ENCODE data around the gene LYRM7.

DNA sequence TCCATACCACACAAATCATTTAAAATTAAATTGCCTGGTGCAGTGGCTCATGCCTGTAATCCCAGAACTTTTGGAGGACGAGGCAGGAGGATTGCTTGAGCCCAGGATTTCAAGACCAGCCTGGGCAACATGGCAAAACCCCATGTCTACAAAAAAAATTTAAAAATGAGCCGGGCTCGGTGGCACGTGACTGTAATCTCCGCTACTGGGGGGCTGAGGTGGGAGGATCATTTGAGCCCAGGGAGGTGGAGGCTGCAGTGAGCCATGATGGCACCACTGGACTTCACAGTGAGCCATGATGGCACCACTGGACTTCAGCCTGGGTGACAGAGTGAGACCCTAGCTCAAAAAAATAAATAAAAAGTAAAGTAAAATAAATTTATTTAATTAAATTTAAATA is 40.9 kb downstream of the LYRM7 start:
- TF ChIP-seq, protein P1, sequence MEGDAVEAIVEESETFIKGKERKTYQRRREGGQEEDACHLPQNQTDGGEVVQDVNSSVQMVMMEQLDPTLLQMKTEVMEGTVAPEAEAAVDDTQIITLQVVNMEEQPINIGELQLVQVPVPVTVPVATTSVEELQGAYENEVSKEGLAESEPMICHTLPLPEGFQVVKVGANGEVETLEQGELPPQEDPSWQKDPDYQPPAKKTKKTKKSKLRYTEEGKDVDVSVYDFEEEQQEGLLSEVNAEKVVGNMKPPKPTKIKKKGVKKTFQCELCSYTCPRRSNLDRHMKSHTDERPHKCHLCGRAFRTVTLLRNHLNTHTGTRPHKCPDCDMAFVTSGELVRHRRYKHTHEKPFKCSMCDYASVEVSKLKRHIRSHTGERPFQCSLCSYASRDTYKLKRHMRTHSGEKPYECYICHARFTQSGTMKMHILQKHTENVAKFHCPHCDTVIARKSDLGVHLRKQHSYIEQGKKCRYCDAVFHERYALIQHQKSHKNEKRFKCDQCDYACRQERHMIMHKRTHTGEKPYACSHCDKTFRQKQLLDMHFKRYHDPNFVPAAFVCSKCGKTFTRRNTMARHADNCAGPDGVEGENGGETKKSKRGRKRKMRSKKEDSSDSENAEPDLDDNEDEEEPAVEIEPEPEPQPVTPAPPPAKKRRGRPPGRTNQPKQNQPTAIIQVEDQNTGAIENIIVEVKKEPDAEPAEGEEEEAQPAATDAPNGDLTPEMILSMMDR (IDR thresholded peaks at IDR 0.05) = no peak
- TF ChIP-seq POLR2A (IDR thresholded peaks at IDR 0.05) = no peak
- TF ChIP-seq POLR2AphosphoS5 (IDR thresholded peaks at IDR 0.05) = no peak
- no peak for TF ChIP-seq EP300 (IDR thresholded peaks at IDR 0.05)
